Left cardiac atrium (tissue), 4 donors: ENCODE measurements around the gene ERH. TPM values are rescaled to one million over a fixed set of nuclear protein-coding genes. Genes with fewer than 3 reads are reported as not detected.
A peak's percentile ranks its signal among the peaks of the same experiment; 100 is the strongest.

Experiments used
- ATAC-seq, 2 donors: fragments of 200-7000 bp; cut with Tn5 transposase; one replicate each; pipeline ENCODE4 v1.9.1; 2020; ENCODE audit warnings: mild to moderate bottlenecking in 2 of 2, moderate library complexity in 2 of 2
- DNase-seq: peaks from one replicate; pipeline ENCODE4 v3.0.0-alpha.2; 2020
- intact Hi-C, 2 donors: fragments of 100-400 bp; cut with DNase I; formaldehyde crosslinking; loops; one replicate each; pipeline versions ENCODE4 v1.14.1 to v1.15.1; 2022 to 2023
- total RNA-seq, 2 donors: library from RNA; stranded (reverse); fragmentation: NEBNext Ultra II Directional; extraction: Animal tissue kit (Norgen Biotek cat#: 25700); gene quantifications; one replicate each; pipeline ENCODE4 v1.2.1, GENCODE V29; 2021
- donor health status: DM: no; HTN: yes; CAD: no.
- donor health status: DM: no; HTN: yes; CAD: no; lungs with severe emphysema.
- donor health status: DM: yes; HTN: yes; CAD: no.
- donor health status: Dilated cardiomyopathy.

Gene ERH
- total RNA-seq, 2 donors from 2014 or later: 113 to 150 TPM

- intact Hi-C loops: loop anchor here in 1 of 2 donors (10.0 kb wide), 1 partner anchor 236 kb away; no protein-coding TSS in a partner anchor
- DNase-seq (no peak), ATAC-seq (no peak)
These were observed 37.5 kb downstream of the ERH start for GRCh38 chr14:69360438-69361108.

DNA sequence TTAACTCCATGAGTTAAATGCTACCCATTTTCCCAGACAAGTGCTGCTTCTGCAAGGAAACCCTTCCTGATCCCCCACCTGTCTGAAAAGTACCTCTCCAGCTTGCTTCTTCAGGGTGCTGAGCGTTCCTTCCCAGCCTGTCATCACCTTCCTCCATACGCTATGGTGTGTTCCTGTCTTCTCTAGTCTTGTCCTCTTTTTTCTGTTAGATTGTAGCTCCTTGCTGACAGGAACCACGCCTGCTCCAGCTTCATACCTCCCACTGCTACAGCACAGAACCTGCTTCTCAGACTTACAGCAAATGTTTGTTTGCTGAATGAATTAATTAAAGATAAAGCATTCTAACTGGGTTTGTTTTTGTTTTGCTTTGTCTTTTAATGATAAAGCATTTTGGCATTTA, 39.1 kb downstream of the ERH start:
- intact Hi-C loops: loop anchor here in 1 of 2 donors (10.0 kb wide), 1 partner anchor 104 kb away; no protein-coding TSS in a partner anchor
- ATAC-seq (no peak), DNase-seq (no peak)

- no peak for ATAC-seq
- DNase-seq: no peak
- intact Hi-C loops: loop anchor here in 1 of 2 donors (10.0 kb wide), 1 partner anchor 104 kb away; no protein-coding TSS in a partner anchor
These were observed 39.7 kb downstream of the ERH start for GRCh38 chr14:69358233-69358963.

DNA sequence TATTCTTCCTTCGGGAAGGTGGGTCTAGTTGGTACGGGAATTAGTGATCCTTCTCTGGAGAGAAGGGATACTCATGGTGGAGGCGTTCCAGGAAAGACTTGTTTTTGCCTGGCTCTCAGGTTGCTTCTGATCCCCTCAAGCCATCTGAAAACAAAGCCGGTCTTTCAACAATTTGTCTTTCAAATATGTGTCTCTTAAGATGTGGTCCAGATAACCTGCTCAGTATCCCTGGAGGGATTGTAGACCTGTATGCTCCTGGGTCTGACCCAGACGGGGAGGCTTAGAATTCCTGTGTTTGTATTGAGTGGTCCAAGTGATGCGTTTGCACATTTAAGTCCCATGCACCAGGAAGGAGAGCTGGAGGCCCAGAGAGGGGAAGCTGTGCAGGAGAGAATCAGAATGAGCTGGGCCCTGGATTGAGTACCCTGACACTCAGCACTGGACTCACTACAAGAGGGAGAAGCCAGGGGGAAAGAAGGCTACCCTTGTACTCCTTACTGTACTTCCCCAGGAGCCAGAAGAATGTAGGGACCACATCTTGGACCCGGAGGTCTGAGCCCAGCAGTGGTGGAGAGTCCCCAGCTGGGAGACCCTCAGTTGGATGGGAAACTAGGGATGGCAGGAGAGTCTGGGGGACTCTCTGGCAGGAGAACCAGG, 40.4 kb downstream of the ERH start:
- no peak for ATAC-seq
- no peak for DNase-seq
- intact Hi-C loops: loop anchor here in 1 of 2 donors (10.0 kb wide), 1 partner anchor 103 kb away; no protein-coding TSS in a partner anchor

DNA sequence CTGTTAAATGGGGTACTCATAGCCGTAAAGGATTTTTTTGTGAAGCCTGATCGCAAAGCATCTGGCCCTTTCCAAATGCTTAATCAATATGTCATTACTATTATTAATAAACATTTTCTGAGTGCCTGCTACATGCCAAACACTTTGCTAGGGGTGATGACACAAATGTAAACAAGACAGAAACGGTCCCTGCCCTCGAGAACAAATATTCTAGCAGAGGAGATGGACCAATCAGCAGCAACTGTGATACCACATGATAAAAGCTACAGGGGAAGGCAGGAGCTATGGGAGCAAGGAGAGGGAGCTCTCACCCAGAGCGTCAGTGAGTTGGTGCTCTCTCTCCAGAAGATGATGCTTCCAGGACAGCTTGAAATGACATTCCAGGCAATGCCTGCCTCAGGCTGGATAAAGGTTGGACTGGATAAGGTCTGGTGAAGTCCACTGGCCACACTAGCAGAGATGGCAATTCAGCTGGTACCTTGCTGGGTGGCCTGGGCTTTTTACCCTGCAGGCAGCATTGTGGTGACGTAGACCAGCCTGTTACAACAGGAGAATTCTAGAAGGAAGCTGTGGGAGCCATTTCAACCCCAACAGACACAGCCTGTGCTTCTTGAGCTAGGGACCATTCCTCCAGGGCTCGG, 41.1 kb downstream of the ERH start:
- ATAC-seq: no peak

GRCh38 chr14:69355607-69356281, 42.4 kb downstream of the ERH start:
- DNase-seq (peak; percentile 46), ATAC-seq (peak; percentile 50 to 85)
- intact Hi-C loops: loop anchor here in 1 of 2 donors (10.0 kb wide), 1 partner anchor 101 kb away; no protein-coding TSS in a partner anchor

More for the DNA sequence above, 41.1 kb downstream of the ERH start:
- DNase-seq: no peak
- intact Hi-C loops: loop anchor here in 1 of 2 donors (10.0 kb wide), 1 partner anchor 102 kb away; no protein-coding TSS in a partner anchor

DNA sequence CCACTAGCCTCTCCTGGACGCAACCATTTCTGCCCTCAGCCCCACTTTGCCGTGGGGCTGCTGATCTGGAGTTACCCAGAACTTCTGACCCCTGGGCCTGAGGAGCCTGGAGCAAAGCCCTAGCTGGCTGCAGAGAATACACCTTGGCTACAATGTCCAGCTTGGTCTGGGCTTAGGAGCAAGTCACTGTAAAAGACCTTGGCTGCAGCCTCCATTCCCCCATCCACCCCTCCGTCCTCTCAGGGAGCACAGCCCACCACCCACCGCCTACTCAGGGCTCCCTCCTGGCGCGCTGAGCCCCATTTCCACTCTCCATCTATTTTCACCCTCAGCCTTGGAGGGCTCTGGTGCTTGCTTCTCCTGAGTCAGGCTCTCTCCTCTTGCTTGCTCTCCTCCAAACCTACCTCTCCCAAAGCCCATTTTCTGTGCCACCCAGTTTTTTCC, 42.9 kb downstream of the ERH start:
- intact Hi-C loops: loop anchor here in 1 of 2 donors (10.0 kb wide), 1 partner anchor 100 kb away; no protein-coding TSS in a partner anchor

GRCh38 chr14:69354383-69355153, 43.5 kb downstream of the ERH start:
- ATAC-seq (no peak), DNase-seq (no peak)
- intact Hi-C loops: loop anchor here in 1 of 2 donors (10.0 kb wide), 1 partner anchor 100 kb away; no protein-coding TSS in a partner anchor

More for the DNA sequence above, 42.9 kb downstream of the ERH start:
- ATAC-seq (no peak), DNase-seq (no peak)

GRCh38 chr14:69353168-69353567, 44.9 kb downstream of the ERH start:
- intact Hi-C loops: loop anchor here in 1 of 2 donors (10.0 kb wide), 1 partner anchor 98 kb away; no protein-coding TSS in a partner anchor
- ATAC-seq (no peak), DNase-seq (no peak)

GRCh38 chr14:69351911-69352310, 46.2 kb downstream of the ERH start:
- intact Hi-C loops: loop anchor here in 1 of 2 donors (10.0 kb wide), 1 partner anchor 97 kb away; no protein-coding TSS in a partner anchor
- DNase-seq (no peak), ATAC-seq (no peak)

GRCh38 chr14:69351385-69351784, 46.7 kb downstream of the ERH start:
- no peak for ATAC-seq
- intact Hi-C loops: loop anchor here in 1 of 2 donors (10.0 kb wide), 1 partner anchor 97 kb away; no protein-coding TSS in a partner anchor
- no peak for DNase-seq

GRCh38 chr14:69350892-69351291, 47.2 kb downstream of the ERH start:
- ATAC-seq: no peak
- intact Hi-C loops: loop anchor here in 1 of 2 donors (10.0 kb wide), 1 partner anchor 96 kb away; no protein-coding TSS in a partner anchor
- no peak for DNase-seq

DNA sequence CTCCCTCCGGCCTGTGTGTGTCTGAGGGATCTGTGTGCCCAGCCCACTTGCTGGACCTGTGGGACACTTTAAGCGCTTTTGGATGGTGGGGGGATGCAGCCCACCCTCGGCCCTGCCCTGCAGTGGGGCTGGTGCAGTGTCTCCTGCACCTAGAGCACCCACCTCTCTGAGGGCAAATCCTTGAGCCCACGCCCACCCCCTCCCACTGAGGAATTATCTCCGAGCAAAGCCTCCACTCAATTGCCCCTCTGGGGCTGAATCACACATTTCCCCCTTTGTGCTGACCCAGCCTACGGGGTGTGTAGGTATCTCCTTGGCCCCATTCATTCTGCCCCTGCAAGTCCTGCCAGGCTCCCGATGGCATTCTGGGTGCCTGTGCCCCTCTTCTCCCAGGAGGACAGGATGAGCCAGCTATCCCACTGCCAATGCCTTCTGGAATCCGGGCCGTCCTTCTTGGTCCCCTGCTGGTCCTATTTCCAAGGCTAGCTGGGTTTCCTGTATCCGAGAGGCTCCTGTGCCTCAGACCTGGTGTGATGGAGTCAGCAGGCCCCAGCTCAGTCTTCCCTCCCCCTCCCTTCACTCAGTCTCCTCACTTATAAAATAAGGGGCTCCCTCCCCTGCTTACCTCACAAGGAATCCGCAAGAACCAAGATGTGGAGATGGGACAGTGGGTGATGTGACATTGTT, 48.9 kb downstream of the ERH start:
- intact Hi-C loops: no loop called here
- ATAC-seq: no peak
- no peak for DNase-seq

- ATAC-seq (peak; percentile 41 to 51), DNase-seq (peak; percentile 45)
- intact Hi-C loops: no loop called here
These were observed 51.4 kb downstream of the ERH start for GRCh38 chr14:69346710-69347109.

DNA sequence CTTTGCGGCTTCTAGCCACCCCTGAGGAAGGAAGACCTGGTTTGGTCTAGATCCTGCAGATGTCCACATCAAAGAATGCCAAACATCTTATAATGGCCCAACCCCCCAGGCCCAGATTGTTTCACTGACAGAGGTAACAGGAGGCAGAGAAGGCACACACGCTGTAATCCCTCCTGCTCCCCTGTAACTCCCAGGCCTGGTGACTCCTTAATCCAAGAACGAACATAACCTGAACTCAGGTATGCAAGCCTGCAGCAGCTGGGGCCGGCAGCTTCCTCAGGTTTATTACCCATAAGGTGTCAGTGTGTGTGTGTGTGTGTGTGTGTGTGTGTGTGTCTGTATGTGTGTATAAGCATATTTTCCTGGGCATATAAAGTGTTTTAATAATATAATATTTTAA, 52.7 kb downstream of the ERH start:
- no peak for DNase-seq
- ATAC-seq: no peak
- intact Hi-C loops: no loop called here

DNA sequence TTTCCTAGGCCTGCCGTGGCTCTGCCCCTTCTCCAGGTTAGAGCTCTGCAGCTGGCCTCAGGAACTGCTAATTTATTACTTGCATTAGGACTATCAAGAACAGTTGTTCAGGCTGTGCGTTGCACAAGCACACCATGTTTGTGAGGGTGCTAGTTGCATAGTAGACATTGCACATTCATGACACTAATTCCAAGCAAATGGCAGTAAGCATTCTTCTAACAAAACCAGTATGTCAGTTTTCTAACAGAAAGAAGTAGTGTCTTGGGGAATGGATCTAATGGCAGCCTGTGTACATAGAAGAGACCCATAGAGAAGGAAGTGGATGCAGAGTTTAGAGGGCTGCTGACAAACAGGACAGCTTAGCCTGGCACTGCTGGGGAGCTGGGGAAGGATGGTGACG, 53.9 kb downstream of the ERH start:
- DNase-seq (no peak), ATAC-seq (no peak)
- intact Hi-C loops: no loop called here
